Measurements from ENCODE around the gene YTHDF1.
"Not testable (repeated sequence)": the region's sequence is repeated elsewhere in the genome, so short reads cannot be mapped to it uniquely, and the experiment has no call there.

YTHDF1 gene

GRCh38 chr20:63169681-63170080, 46.2 kb downstream of the YTHDF1 start:
- no peak for DNase-seq (ENCODE audit: low spot score)

- no peak for DNase-seq (ENCODE audit: low spot score)
These were observed 47.1 kb downstream of the YTHDF1 start for GRCh38 chr20:63168861-63169260.

DNA sequence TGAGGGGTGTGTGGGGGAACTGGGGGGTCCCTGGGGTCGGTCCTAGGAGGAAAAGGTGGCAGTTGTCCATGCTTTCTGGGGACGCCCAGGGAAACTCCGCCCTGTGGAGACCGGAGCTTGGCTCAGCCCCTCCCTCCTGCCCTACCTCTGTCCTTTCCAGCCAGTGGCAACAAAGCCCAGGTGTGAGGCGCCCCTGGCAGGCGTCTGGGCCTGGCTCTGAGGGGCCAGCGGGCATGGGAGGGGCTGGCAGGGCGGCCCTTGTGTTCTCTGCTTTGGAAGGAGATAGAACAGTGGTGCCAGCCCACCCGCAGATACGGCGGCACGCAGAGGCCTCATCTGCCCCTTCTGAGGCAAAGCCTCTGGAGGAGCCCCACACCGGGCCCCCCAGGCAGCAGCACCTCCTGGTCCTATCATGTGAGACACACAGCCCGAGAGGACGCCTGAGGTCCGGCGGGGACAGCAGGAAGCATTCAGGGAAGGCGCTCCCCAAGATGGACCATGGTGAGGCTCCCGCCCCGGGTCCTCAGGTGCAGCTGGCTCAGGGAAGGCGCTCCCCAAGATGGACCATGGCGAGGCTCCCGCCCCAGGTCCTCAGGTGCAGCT, 47.9 kb downstream of the YTHDF1 start:
- DNase-seq (ENCODE audit: low spot score): no peak

GRCh38 chr20:63167026-63167917, 48.7 kb downstream of the YTHDF1 start:
- DNase-seq (ENCODE audit: low spot score): no peak

GRCh38 chr20:63166193-63167020, 49.5 kb downstream of the YTHDF1 start:
- DNase-seq (ENCODE audit: low spot score): no peak

DNA sequence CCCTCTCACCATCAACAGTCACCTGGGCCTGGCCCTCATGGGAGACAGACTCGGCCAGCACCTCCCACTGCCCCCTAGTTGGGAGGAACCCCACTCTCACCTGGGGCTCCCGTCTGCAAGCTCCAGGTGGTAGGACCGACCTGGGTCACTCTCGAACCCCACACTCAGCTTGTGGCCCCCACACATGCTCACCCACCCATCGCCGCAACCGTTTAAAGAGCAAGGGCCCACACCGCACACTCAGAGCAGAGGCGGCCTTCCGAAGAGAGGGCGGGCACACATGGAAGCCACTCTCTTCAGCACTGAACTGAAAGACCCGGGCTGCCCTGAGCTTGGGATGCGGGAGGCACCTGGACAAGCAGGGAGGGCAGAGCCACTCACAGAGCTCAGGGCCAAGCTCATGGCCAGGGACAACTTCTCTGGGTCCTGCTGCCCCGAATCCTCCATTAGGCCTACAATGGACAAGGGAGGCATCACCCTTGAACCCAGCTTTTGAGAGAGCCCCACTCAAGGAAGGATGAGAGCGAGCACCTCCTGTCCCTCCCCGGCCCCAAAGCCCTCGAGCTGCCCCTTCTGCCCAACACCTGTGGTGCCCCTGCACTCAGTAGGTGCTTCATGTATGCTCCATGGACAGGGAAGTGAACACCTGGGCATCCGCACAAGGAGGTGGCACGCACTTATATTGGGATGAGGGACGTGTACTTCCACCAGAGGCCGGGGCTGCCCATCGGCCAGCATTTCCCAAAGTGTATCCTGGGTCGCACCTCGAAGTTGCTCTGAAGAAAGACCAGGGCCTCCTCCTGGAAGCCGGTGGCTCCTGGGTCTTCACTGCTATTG, 50.4 kb downstream of the YTHDF1 start:
- DNase-seq (ENCODE audit: low spot score): no peak

GRCh38 chr20:63164484-63165355, 51.2 kb downstream of the YTHDF1 start:
- DNase-seq (ENCODE audit: low spot score): no peak

DNA sequence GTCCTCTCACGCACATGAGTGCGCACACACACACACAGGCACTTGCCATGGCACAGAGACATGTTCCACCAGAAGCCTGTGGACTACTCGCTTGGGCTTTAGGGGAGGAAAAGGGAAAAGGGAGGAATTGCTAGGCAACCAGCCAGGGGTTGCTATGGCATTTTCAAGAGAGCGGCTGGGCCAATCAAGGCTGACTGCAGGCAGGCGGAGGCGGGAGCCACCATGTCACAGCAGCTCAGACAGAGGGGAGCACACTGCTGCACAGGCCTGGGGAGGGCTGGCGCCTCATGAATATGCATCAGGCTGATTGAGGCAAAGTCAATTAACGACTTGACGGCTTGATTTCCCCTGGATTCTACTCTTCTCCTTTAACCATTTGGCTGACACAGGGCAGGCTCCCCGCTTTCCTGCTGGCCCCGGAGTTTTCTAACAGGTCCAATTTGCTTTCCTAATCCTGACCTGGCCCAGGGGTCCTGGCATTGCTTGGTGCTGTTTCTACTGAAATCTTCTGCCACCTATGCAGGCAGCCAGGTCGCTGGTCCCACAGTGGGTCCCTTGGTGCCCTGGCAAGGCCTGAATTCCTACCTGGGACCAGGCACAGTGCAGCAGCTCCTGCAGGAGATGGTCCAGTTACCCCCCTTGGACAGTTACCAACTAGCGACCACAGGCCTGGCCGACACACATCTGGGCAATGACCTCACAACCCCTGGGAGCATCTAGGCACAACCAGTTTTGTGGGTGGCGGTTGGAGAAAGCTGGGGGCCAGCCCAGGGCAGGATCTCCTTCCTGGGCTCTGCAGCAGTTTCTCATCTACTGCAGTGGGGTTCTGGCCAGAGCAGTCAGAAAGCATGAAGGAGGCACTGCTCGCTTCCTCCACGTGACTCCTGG, 52.1 kb downstream of the YTHDF1 start:
- peak; percentile 87 for DNase-seq (ENCODE audit: low spot score)

DNA sequence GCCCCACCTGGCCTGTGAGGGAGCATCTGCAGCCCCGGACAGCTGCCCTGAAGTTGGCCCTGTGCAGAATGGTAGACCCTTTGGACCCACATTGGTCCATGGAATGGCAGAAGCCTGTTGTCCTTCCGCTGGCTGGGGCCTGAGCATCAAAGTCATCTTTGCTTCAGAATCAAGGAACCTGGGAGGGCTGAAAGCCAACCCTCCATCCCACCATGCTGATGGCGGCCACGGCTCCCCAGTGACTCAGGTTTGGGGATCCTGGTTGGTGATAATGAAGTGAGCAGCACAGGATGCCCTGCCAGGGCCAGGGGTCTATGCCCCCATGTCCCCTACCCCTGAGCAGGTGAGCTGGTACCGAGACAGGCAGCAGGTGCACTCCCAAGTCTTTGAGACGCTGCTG, 52.8 kb downstream of the YTHDF1 start:
- DNase-seq (ENCODE audit: low spot score): no peak

DNA sequence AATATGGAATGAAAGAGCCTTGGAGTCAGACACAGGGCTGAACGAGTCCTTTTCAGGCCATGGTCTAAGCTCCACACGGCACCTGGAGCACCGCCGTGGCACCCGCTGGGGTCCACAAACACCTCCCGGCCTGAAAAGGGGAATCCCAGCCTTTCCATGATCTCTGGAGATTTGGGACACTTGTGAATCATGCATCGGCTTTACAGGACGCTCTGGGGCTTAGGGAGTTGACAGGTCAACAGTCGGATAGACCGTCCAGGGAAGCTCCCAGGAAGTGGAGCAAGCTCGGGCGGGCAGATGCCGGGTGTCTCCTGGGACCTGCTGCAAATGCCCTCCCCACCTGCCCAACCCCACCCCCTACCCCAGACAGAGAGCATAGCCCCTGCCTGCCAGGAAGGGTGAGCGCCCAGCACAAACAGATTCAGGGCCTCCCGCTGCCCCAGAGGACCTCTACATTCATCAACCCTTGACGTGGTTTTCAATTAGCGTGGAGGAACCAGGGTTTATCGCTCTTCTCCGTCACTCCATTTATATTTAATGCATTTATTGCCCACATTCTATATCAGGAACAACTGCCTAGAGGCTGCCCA, 53.6 kb downstream of the YTHDF1 start:
- DNase-seq (ENCODE audit: low spot score): no peak

DNA sequence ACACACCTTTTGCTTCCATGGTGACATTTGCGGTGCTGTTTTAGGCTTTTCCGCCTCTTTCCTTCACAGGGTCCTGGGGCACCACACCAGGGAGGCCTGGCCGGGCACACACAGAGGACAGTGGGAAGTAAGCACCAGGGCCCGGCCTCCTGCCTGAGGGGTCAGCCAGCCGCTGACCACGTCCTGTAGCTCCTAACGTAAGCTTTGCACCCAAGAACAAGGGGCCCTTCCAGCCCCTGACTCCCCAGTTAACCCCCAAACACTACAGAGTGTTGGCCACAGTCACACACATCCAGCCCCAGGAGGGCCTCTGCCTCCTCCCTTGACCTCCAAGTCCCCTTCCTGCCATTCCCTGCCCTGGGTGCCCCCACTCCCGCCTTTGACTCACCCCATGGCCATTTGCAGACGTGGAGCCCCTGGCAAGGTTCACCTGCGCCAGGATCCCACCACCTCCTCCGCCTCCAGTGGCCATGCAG, 54.7 kb downstream of the YTHDF1 start:
- DNase-seq (ENCODE audit: low spot score): no peak

- no peak for DNase-seq (ENCODE audit: low spot score)
These were observed 55.2 kb downstream of the YTHDF1 start for GRCh38 chr20:63160641-63161175.

- no peak for DNase-seq (ENCODE audit: low spot score)
These were observed 55.9 kb downstream of the YTHDF1 start for GRCh38 chr20:63159826-63160640.

GRCh38 chr20:63159251-63159650, 56.7 kb downstream of the YTHDF1 start:
- DNase-seq (ENCODE audit: low spot score): not testable (repeated sequence)

GRCh38 chr20:63158845-63159244, 57.1 kb downstream of the YTHDF1 start:
- DNase-seq (ENCODE audit: low spot score): no peak

DNA sequence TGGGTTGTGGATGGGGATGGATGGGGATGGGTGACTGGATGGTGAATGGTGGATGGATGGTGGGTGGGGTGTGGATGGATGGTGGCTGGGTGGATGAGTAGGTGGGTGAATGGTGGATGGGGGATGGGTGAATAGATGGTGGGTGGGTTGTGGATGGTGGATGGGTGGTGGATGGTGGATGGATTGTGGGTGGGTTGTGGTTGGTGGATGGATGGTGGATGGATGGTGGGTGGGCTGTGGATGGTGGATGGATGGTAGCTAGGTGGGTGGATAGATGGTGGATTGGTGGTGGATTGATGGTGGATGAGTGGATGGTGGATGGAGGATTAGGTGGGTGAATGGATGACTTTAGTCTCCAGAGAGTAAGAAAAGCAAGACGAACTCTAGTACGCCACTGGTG, 57.6 kb downstream of the YTHDF1 start:
- no peak for DNase-seq (ENCODE audit: low spot score)

DNA sequence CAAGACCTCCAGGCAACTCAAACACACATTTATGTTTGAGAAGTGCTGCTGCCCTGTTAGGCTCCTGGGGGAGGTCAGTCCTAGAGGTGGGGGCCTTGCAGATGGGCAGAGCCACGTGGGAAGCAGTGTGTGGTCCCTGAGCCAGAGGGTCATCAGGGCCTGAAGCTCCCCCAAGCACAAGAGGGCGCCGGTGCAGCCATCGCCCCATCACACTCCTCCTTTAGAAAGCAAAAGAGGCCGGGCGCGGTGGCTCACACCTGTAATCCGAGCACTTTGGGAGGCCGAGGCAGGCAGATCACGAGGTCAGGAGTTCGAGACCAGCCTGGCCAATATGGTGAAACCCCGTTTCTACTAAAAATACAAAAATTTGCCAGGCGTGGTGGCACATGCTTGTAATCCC, 58.5 kb downstream of the YTHDF1 start:
- DNase-seq (ENCODE audit: low spot score): not testable (repeated sequence)

- no peak for DNase-seq (ENCODE audit: low spot score)
These were observed 59.7 kb downstream of the YTHDF1 start for GRCh38 chr20:63156221-63156671.

All from putamen (tissue), 1 donor.